Measurements from ENCODE around the gene BBS9. TPM values are rescaled to one million over a fixed set of nuclear protein-coding genes. Genes with fewer than 3 reads are reported as not detected.

Gene BBS9
- total and polyA plus RNA-seq, 2 experiments from 2014 or later: 27.2 to 66.1 TPM

DNA sequence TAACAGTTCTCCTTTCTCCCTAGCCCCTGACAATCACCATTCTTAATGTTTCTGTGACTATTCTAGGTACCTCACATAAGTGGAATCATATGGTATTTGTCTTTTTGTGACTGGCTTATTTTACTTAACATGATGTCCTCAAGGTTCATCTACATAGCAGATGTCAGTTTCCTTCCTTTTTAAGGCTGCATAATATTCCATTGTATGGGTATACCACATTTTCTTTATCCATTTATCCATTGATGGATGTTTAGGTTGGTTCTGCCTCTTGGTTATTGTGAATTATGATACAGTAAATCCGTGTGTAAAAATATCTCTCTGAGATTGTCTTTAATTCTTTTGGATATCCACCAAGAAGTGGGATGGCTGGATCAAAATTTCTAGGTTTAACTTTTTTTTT lies 13.2 kb downstream of the BBS9 start:
- Histone ChIP-seq H3K4me3 (no peak overlapping the region), H4K20me1 (replicated peaks; ENCODE audit: insufficient read depth) (no peaks in the 10 kb centered on the region), H3K36me3 (ENCODE audit: insufficient read depth) (no peaks in the 10 kb centered on the region), H3K9me2 (ENCODE audit: insufficient read depth) (no peaks in the 10 kb centered on the region), H3K4me2 (no peak overlapping the region), H3K4me1 (ENCODE audit: insufficient read depth) (no peaks in the 10 kb centered on the region), H3K27ac (ENCODE audit: low read depth) (no peak overlapping the region), H2AFZ (no peak overlapping the region), H3K27me3 (ENCODE audit: insufficient read depth) (no peaks in the 10 kb centered on the region), H3F3A (replicated peaks; ENCODE audit: low read depth) (no peaks in the 10 kb centered on the region), H3K79me2 (replicated peaks; ENCODE audit: insufficient read depth) (no peaks in the 10 kb centered on the region)
- TF ChIP-seq ZNF114 (CRISPR knock-in tag; IDR thresholded peaks at IDR 0.05) (no peak), REST (IDR thresholded peaks at IDR 0.05; ENCODE audit: unreplicated experiment) (no peak), STAT1 (IDR thresholded peaks at IDR 0.05; ENCODE audit: unreplicated experiment) (no peak)
- no peak overlapping the region for H3K4me3 Mint-ChIP-seq
- H3K36me3 Mint-ChIP-seq (ENCODE audit: low read depth): peaks cover 11% of the 10 kb centered on the region; the same call in 1 of the 3 replicates
- ATAC-seq: no peak
- peaks cover 5% of the 10 kb centered on the region; the same call in 2 of the 3 replicates for H3K4me1 Mint-ChIP-seq
- peaks cover 13% of the 10 kb centered on the region for H3K9me3 Mint-ChIP-seq
- H3K27ac Mint-ChIP-seq: no peak overlapping the region
- no peak for DNase-seq (ENCODE audit: low spot score)
- H3K27me3 Mint-ChIP-seq (ENCODE audit: insufficient read depth, low read depth, poor library complexity): peaks cover 5% of the 10 kb centered on the region

- peaks cover 11% of the 10 kb centered on the region; the same call in 1 of the 3 replicates for H3K36me3 Mint-ChIP-seq (ENCODE audit: low read depth)
- Histone ChIP-seq H4K20me1 (replicated peaks; ENCODE audit: insufficient read depth) (no peaks in the 10 kb centered on the region), H3K4me1 (ENCODE audit: insufficient read depth) (no peaks in the 10 kb centered on the region), H3K79me2 (replicated peaks; ENCODE audit: insufficient read depth) (no peaks in the 10 kb centered on the region), H3F3A (replicated peaks; ENCODE audit: low read depth) (no peaks in the 10 kb centered on the region), H3K9me2 (ENCODE audit: insufficient read depth) (no peaks in the 10 kb centered on the region), H2AFZ (no peak overlapping the region), H3K36me3 (ENCODE audit: insufficient read depth) (no peaks in the 10 kb centered on the region), H3K27ac (ENCODE audit: low read depth) (no peak overlapping the region), H3K4me2 (no peak overlapping the region), H3K27me3 (ENCODE audit: insufficient read depth) (no peaks in the 10 kb centered on the region), H3K4me3 (no peak overlapping the region)
- no peak overlapping the region for H3K27ac Mint-ChIP-seq
- no peak for ATAC-seq
- no peak for DNase-seq (ENCODE audit: low spot score)
- H3K4me3 Mint-ChIP-seq: no peak overlapping the region
- peaks cover 5% of the 10 kb centered on the region for H3K27me3 Mint-ChIP-seq (ENCODE audit: insufficient read depth, low read depth, poor library complexity)
- H3K9me3 Mint-ChIP-seq: peaks cover 13% of the 10 kb centered on the region
- peaks cover 5% of the 10 kb centered on the region for H3K4me1 Mint-ChIP-seq
- TF ChIP-seq ZNF331 (CRISPR knock-in tag; IDR thresholded peaks at IDR 0.05; ENCODE audit: low read depth) (no peak), ETS1 (IDR thresholded peaks at IDR 0.05) (no peak), EZH2phosphoT487 (IDR thresholded peaks at IDR 0.05; ENCODE audit: unreplicated experiment) (no peak), STAT1 (IDR thresholded peaks at IDR 0.05; ENCODE audit: unreplicated experiment) (no peak), ZNF462 (CRISPR knock-in tag; IDR thresholded peaks at IDR 0.05) (no peak)
- TF ChIP-seq, protein P1, sequence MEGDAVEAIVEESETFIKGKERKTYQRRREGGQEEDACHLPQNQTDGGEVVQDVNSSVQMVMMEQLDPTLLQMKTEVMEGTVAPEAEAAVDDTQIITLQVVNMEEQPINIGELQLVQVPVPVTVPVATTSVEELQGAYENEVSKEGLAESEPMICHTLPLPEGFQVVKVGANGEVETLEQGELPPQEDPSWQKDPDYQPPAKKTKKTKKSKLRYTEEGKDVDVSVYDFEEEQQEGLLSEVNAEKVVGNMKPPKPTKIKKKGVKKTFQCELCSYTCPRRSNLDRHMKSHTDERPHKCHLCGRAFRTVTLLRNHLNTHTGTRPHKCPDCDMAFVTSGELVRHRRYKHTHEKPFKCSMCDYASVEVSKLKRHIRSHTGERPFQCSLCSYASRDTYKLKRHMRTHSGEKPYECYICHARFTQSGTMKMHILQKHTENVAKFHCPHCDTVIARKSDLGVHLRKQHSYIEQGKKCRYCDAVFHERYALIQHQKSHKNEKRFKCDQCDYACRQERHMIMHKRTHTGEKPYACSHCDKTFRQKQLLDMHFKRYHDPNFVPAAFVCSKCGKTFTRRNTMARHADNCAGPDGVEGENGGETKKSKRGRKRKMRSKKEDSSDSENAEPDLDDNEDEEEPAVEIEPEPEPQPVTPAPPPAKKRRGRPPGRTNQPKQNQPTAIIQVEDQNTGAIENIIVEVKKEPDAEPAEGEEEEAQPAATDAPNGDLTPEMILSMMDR (conservative IDR thresholded peaks at IDR 0.05; ENCODE audit: low read depth in 2 of 2): no peak
These were observed 14.8 kb downstream of the BBS9 start for GRCh38 chr7:33143996-33144718.

All from GM23338 (cell line).